ENCODE data around the gene C1QTNF2. TPM values are rescaled to one million over a fixed set of nuclear protein-coding genes. Genes with fewer than 3 reads are reported as not detected.
A peak's percentile ranks its signal among the peaks of the same experiment; 100 is the strongest.

Gene C1QTNF2
- total and polyA plus RNA-seq, 4 donors: 0.17 to 0.37 (median 0.23) TPM

- DNase-seq (ENCODE audit: low spot score): no peak
- Histone ChIP-seq H3K27me3 (ENCODE audit: control insufficient read depth in 4 of 4, insufficient read depth in 4 of 4, low read length in 3 of 4) (peaks cover 0 to 9% (median 2%) of the 10 kb centered on the region in 4 donors), H3K4me3 (ENCODE audit: low read depth in 1 of 3, low read length in 3 of 3) (peak overlapping the region in 1 of 3 donors; percentile 48), H3K9ac (ENCODE audit: low read depth in 1 of 2, low read length in 2 of 2) (no peak overlapping the region), H3K27ac (ENCODE audit: low read depth in 1 of 2, low read length in 2 of 2) (no peak overlapping the region), H3K9me3 (ENCODE audit: control insufficient read depth in 4 of 4, low read length in 3 of 4) (no peaks in the 10 kb centered on the region), H3K4me1 (ENCODE audit: control insufficient read depth in 4 of 4, insufficient read depth in 4 of 4, low read length in 3 of 4) (peaks cover 0 to 11% (median 2%) of the 10 kb centered on the region in 4 donors), H3K36me3 (ENCODE audit: control insufficient read depth in 4 of 4, insufficient read depth in 3 of 4, low read depth in 1 of 4, low read length in 3 of 4) (no peaks in the 10 kb centered on the region)
- TF ChIP-seq CTCF (IDR thresholded peaks at IDR 0.05; ENCODE audit: low read depth, low read length, missing input control): no peak
- TF ChIP-seq NR2F2 (IDR thresholded peaks at IDR 0.05): no peak
- TF ChIP-seq HNF4A (conservative IDR thresholded peaks at IDR 0.05): no peak
- TF ChIP-seq SP1 (IDR thresholded peaks at IDR 0.05): no peak
- TF ChIP-seq FOXA2 (IDR thresholded peaks at IDR 0.05): no peak
- TF ChIP-seq JUND (IDR thresholded peaks at IDR 0.05): no peak
- no peak for TF ChIP-seq TAF1 (conservative IDR thresholded peaks at IDR 0.05)
- no peak for TF ChIP-seq FOXA1 (IDR thresholded peaks at IDR 0.05)
- no peak for TF ChIP-seq HNF4G (IDR thresholded peaks at IDR 0.05)
- TF ChIP-seq RAD21 (IDR thresholded peaks at IDR 0.05): no peak
- no peak for TF ChIP-seq REST (IDR thresholded peaks at IDR 0.05)
- no peak for TF ChIP-seq YY1 (IDR thresholded peaks at IDR 0.05)
- no peak for TF ChIP-seq EGR1 (IDR thresholded peaks at IDR 0.05; ENCODE audit: low read depth in 2 of 2)
- TF ChIP-seq ZBTB33 (IDR thresholded peaks at IDR 0.05): no peak
- TF ChIP-seq ATF3 (IDR thresholded peaks at IDR 0.05): no peak
- TF ChIP-seq MAX (IDR thresholded peaks at IDR 0.05): no peak
- TF ChIP-seq RXRA (IDR thresholded peaks at IDR 0.05): no peak
- 23% methylated on average over 8 of the region's 8 CpGs for WGBS
Measured at GRCh38 chr5:160312960-160313727, 57.3 kb downstream of the C1QTNF2 start.
